ENCODE data around the gene RBFOX1.
"Not testable (repeated sequence)": the region's sequence is repeated elsewhere in the genome, so short reads cannot be mapped to it uniquely, and the experiment has no call there.

The RBFOX1 gene

DNA sequence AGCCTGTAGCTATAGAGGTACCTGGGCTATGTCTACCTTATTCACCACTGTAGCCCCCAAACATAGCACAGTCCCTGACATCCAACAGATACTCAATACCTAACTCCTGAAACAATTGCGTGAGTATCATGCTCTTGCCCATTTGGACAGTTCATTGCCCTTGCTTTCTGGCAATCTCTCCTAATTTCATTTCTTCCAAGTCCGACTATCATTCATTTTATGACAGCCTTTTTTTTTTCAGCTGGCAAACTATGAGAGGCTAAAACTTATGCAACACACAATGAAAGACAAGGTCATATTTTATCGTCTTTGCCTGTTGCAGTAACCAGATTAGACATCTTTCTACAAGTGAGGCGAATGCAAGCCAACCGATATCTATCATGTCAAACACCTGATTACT lies 169.2 kb downstream of the RBFOX1 start:
- Histone ChIP-seq H3K9me3 (ENCODE audit: control insufficient read depth, low read length) (no peaks in the 10 kb centered on the region), H3K27ac (ENCODE audit: low read depth, low read length, severe bottlenecking) (no peak overlapping the region), H3K4me1 (ENCODE audit: control insufficient read depth, insufficient read depth, low read length, poor library complexity, severe bottlenecking) (no peaks in the 10 kb centered on the region), H3K4me3 (ENCODE audit: extremely low read depth, insufficient read depth, low read length, poor library complexity, severe bottlenecking) (no peak overlapping the region), H3K36me3 (ENCODE audit: control insufficient read depth, insufficient read depth, low read length) (no peaks in the 10 kb centered on the region)
- WGBS, 2 experiments (ENCODE audit: insufficient coverage in 2 of 2) = 91 to 98% methylated on average over 5 of the region's 5 CpGs

- 76 to 100% methylated on average over 1 to 3 of the region's 4 CpGs for WGBS, 2 experiments (ENCODE audit: insufficient coverage in 2 of 2)
- H3K27ac ChIP-seq (ENCODE audit: low read depth, low read length, severe bottlenecking); H3K4me3 ChIP-seq (ENCODE audit: extremely low read depth, insufficient read depth, low read length, poor library complexity, severe bottlenecking); H3K36me3 ChIP-seq (ENCODE audit: control insufficient read depth, insufficient read depth, low read length); H3K9me3 ChIP-seq (ENCODE audit: control insufficient read depth, low read length); H3K4me1 ChIP-seq (ENCODE audit: control insufficient read depth, insufficient read depth, low read length, poor library complexity, severe bottlenecking): not testable (repeated sequence)
Measured at GRCh38 chr16:7502591-7503157, 170.0 kb downstream of the RBFOX1 start.

- no CpG with 5 or more reads among the region's 3 CpGs for WGBS, 2 experiments (ENCODE audit: insufficient coverage in 2 of 2)
- Histone ChIP-seq H3K9me3 (ENCODE audit: control insufficient read depth, low read length) (no peaks in the 10 kb centered on the region), H3K36me3 (ENCODE audit: control insufficient read depth, insufficient read depth, low read length) (no peaks in the 10 kb centered on the region), H3K27ac (ENCODE audit: low read depth, low read length, severe bottlenecking) (no peak overlapping the region), H3K4me3 (ENCODE audit: extremely low read depth, insufficient read depth, low read length, poor library complexity, severe bottlenecking) (no peak overlapping the region), H3K4me1 (ENCODE audit: control insufficient read depth, insufficient read depth, low read length, poor library complexity, severe bottlenecking) (no peaks in the 10 kb centered on the region)
Measured at GRCh38 chr16:7503666-7504065, 171.0 kb downstream of the RBFOX1 start.

DNA sequence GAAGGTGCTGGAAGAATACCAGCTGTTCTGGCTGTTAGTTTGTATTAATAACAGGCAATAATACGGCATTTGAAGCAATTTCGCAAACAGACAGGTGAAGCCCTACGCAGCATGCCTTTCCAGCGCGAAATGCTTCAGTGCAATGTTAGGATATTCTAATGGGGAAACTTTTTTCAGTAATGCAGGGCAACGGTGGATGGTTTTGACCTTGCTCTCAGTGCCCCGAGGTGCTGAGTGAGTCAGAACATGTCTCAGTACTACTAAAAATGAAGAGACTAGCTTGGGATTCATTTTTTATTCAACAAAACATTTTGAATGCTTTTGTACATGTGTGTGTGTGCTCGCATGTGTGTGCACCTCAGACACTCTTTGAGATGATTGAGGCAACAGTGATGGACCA lies 172.2 kb downstream of the RBFOX1 start:
- Histone ChIP-seq H3K4me1 (ENCODE audit: control insufficient read depth, insufficient read depth, low read length, poor library complexity, severe bottlenecking) (no peaks in the 10 kb centered on the region), H3K36me3 (ENCODE audit: control insufficient read depth, insufficient read depth, low read length) (no peaks in the 10 kb centered on the region), H3K4me3 (ENCODE audit: extremely low read depth, insufficient read depth, low read length, poor library complexity, severe bottlenecking) (no peak overlapping the region), H3K27ac (ENCODE audit: low read depth, low read length, severe bottlenecking) (no peak overlapping the region), H3K9me3 (ENCODE audit: control insufficient read depth, low read length) (no peaks in the 10 kb centered on the region)
- 85 to 87% methylated on average over 5 of the region's 8 CpGs for WGBS, 2 experiments (ENCODE audit: insufficient coverage in 2 of 2)

GRCh38 chr16:7505495-7505894 lies 172.8 kb downstream of the RBFOX1 start:
- 76 to 100% methylated on average over 1 to 3 of the region's 4 CpGs for WGBS, 2 experiments (ENCODE audit: insufficient coverage in 2 of 2)
- Histone ChIP-seq H3K4me3 (ENCODE audit: extremely low read depth, insufficient read depth, low read length, poor library complexity, severe bottlenecking) (no peak overlapping the region), H3K9me3 (ENCODE audit: control insufficient read depth, low read length) (no peaks in the 10 kb centered on the region)

GRCh38 chr16:7506363-7506762 lies 173.7 kb downstream of the RBFOX1 start:
- no peaks in the 10 kb centered on the region for H3K9me3 ChIP-seq (ENCODE audit: control insufficient read depth, low read length)
- no peaks in the 10 kb centered on the region for H3K36me3 ChIP-seq (ENCODE audit: control insufficient read depth, insufficient read depth, low read length)
- 100% methylated on average over 1 of the region's 5 CpGs; no CpG with 5 or more reads in 1 of the 2 experiments for WGBS, 2 experiments (ENCODE audit: insufficient coverage in 2 of 2)
- H3K4me1 ChIP-seq (ENCODE audit: control insufficient read depth, insufficient read depth, low read length, poor library complexity, severe bottlenecking) = no peaks in the 10 kb centered on the region
- H3K4me3 ChIP-seq (ENCODE audit: extremely low read depth, insufficient read depth, low read length, poor library complexity, severe bottlenecking) = no peak overlapping the region
- no peak overlapping the region for H3K27ac ChIP-seq (ENCODE audit: low read depth, low read length, severe bottlenecking)

More at GRCh38 chr16:7505495-7505894, 172.8 kb downstream of the RBFOX1 start:
- no peaks in the 10 kb centered on the region for H3K4me1 ChIP-seq (ENCODE audit: control insufficient read depth, insufficient read depth, low read length, poor library complexity, severe bottlenecking)
- H3K36me3 ChIP-seq (ENCODE audit: control insufficient read depth, insufficient read depth, low read length) = no peaks in the 10 kb centered on the region
- H3K27ac ChIP-seq (ENCODE audit: low read depth, low read length, severe bottlenecking) = no peak overlapping the region

- 100% methylated on average over 2 of the region's 3 CpGs; no CpG with 5 or more reads in 1 of the 2 experiments for WGBS, 2 experiments (ENCODE audit: insufficient coverage in 2 of 2)
- no peak overlapping the region for H3K27ac ChIP-seq (ENCODE audit: low read depth, low read length, severe bottlenecking)
- no peaks in the 10 kb centered on the region for H3K4me1 ChIP-seq (ENCODE audit: control insufficient read depth, insufficient read depth, low read length, poor library complexity, severe bottlenecking)
- H3K4me3 ChIP-seq (ENCODE audit: extremely low read depth, insufficient read depth, low read length, poor library complexity, severe bottlenecking) = no peak overlapping the region
- no peaks in the 10 kb centered on the region for H3K9me3 ChIP-seq (ENCODE audit: control insufficient read depth, low read length)
- no peaks in the 10 kb centered on the region for H3K36me3 ChIP-seq (ENCODE audit: control insufficient read depth, insufficient read depth, low read length)
Measured at GRCh38 chr16:7508656-7509055, 176.0 kb downstream of the RBFOX1 start.

DNA sequence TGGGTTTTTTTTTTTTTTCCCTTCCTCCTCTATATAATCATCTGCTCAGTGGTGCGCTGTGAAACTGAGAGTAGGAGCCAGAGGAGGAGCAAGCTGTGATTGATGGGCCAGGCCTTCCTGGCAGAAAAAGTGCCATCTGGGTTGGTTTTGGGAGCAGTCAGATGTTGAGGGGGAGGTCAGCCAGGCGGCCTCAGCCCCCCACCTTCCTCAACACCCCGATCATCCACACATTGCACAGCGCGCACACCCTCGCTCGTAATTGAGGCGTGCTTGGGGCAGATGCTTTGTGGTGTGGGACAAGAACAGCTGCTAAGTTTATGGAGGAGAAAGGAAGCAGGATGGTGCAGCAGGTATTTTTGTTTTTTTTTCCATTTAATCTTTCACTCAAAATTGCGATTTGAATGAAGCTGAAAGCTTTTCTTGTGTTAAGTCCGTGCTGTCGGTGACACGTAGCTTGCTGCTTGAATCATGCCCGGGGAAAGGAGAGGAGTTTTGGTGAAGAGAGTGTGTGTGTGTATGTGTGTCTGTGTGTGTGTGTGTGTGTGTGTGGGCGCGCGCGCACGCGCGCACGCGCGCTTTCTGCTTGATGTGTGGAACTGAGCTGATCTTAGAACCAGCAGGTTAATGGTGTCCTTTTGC lies 177.4 kb downstream of the RBFOX1 start:
- H3K9me3 ChIP-seq (ENCODE audit: control insufficient read depth, low read length) = no peaks in the 10 kb centered on the region
- H3K36me3 ChIP-seq (ENCODE audit: control insufficient read depth, insufficient read depth, low read length) = no peaks in the 10 kb centered on the region
- H3K4me1 ChIP-seq (ENCODE audit: control insufficient read depth, insufficient read depth, low read length, poor library complexity, severe bottlenecking) = no peaks in the 10 kb centered on the region
- no peak overlapping the region for H3K4me3 ChIP-seq (ENCODE audit: extremely low read depth, insufficient read depth, low read length, poor library complexity, severe bottlenecking)
- no peak overlapping the region for H3K27ac ChIP-seq (ENCODE audit: low read depth, low read length, severe bottlenecking)
- WGBS, 2 experiments (ENCODE audit: insufficient coverage in 2 of 2) = 91 to 93% methylated on average over 2 to 4 of the region's 23 CpGs

GRCh38 chr16:7511549-7512260 lies 179.1 kb downstream of the RBFOX1 start:
- WGBS, 2 experiments (ENCODE audit: insufficient coverage in 2 of 2) = 82% methylated on average over 5 of the region's 7 CpGs; no CpG with 5 or more reads in 1 of the 2 experiments
- Histone ChIP-seq H3K27ac (ENCODE audit: low read depth, low read length, severe bottlenecking) (no peak overlapping the region), H3K36me3 (ENCODE audit: control insufficient read depth, insufficient read depth, low read length) (no peaks in the 10 kb centered on the region), H3K4me1 (ENCODE audit: control insufficient read depth, insufficient read depth, low read length, poor library complexity, severe bottlenecking) (no peaks in the 10 kb centered on the region), H3K4me3 (ENCODE audit: extremely low read depth, insufficient read depth, low read length, poor library complexity, severe bottlenecking) (no peak overlapping the region), H3K9me3 (ENCODE audit: control insufficient read depth, low read length) (no peaks in the 10 kb centered on the region)

- Histone ChIP-seq H3K4me1 (ENCODE audit: control insufficient read depth, insufficient read depth, low read length, poor library complexity, severe bottlenecking) (no peaks in the 10 kb centered on the region), H3K4me3 (ENCODE audit: extremely low read depth, insufficient read depth, low read length, poor library complexity, severe bottlenecking) (no peak overlapping the region), H3K9me3 (ENCODE audit: control insufficient read depth, low read length) (no peaks in the 10 kb centered on the region), H3K27ac (ENCODE audit: low read depth, low read length, severe bottlenecking) (no peak overlapping the region), H3K36me3 (ENCODE audit: control insufficient read depth, insufficient read depth, low read length) (no peaks in the 10 kb centered on the region)
- WGBS, 2 experiments (ENCODE audit: insufficient coverage in 2 of 2) = 0 to 44% methylated on average over 1 to 2 of the region's 3 CpGs
Measured at GRCh38 chr16:7512503-7512902, 179.9 kb downstream of the RBFOX1 start.

GRCh38 chr16:7513429-7513828 lies 180.8 kb downstream of the RBFOX1 start:
- Histone ChIP-seq H3K36me3 (ENCODE audit: control insufficient read depth, insufficient read depth, low read length) (no peaks in the 10 kb centered on the region), H3K9me3 (ENCODE audit: control insufficient read depth, low read length) (no peaks in the 10 kb centered on the region), H3K4me3 (ENCODE audit: extremely low read depth, insufficient read depth, low read length, poor library complexity, severe bottlenecking) (no peak overlapping the region), H3K4me1 (ENCODE audit: control insufficient read depth, insufficient read depth, low read length, poor library complexity, severe bottlenecking) (no peaks in the 10 kb centered on the region), H3K27ac (ENCODE audit: low read depth, low read length, severe bottlenecking) (no peak overlapping the region)
- WGBS, 2 experiments (ENCODE audit: insufficient coverage in 2 of 2) = 79 to 94% methylated on average over 4 of the region's 4 CpGs
